Breast epithelium (tissue), 3 donors: ENCODE data around the gene ZFYVE19.
A peak's percentile ranks its signal among the peaks of the same experiment; 100 is the strongest.

Experiments
- CTCF ChIP-seq, 3 donors: fragments of 450-650 bp; IDR thresholded peaks; one replicate each; pipeline ENCODE4 v1.5.1; 2016 to 2017; ENCODE audit warnings: antibody characterized with exemption in 3 of 3, mild to moderate bottlenecking in 3 of 3, moderate library complexity in 3 of 3
- POLR2AphosphoS5 ChIP-seq, 3 donors: sonication (generic); formaldehyde crosslinking; IDR thresholded peaks; one replicate each; pipeline ENCODE4 v1.6.1; 2017; ENCODE audit warnings: antibody characterized with exemption in 3 of 3

GRCh38 chr15:40782609-40783227 lies 24.2 kb upstream of the ZFYVE19 start:
- TF ChIP-seq CTCF (IDR thresholded peaks at IDR 0.05) (peak in 2 of 3 donors; percentile 43 to 64), POLR2AphosphoS5 (IDR thresholded peaks at IDR 0.05) (no peak)
